D721Med (cell line): ENCODE measurements around the gene S1PR5.
A peak's percentile ranks its signal among the peaks of the same experiment; 100 is the strongest.
"Not testable (repeated sequence)": the region's sequence is repeated elsewhere in the genome, so short reads cannot be mapped to it uniquely, and the experiment has no call there.

Experiments
- DNase-seq: peaks from one replicate; pipeline ENCODE4 v3.0.0; 2011; ENCODE audit warnings: low spot score; ENCODE audit not compliant: insufficient read length
- FAIRE-seq: peaks from 2 replicates; lab custom pipeline; 2011; peaks lifted over from hg19 to GRCh38; lab: Jason Lieb, UNC
- CTCF ChIP-seq: IDR thresholded peaks from 2 replicates; pipeline ENCODE4 v1.5.1; 2012; ENCODE audit warnings: mild to moderate bottlenecking, control low read depth; ENCODE audit not compliant: insufficient read depth; ENCODE audit errors: missing control alignments

Gene S1PR5

GRCh38 chr19:10544242-10544752 lies 27.1 kb upstream of the S1PR5 start:
- DNase-seq (no peak), FAIRE-seq (no peak)
- no peak for TF ChIP-seq CTCF

DNA sequence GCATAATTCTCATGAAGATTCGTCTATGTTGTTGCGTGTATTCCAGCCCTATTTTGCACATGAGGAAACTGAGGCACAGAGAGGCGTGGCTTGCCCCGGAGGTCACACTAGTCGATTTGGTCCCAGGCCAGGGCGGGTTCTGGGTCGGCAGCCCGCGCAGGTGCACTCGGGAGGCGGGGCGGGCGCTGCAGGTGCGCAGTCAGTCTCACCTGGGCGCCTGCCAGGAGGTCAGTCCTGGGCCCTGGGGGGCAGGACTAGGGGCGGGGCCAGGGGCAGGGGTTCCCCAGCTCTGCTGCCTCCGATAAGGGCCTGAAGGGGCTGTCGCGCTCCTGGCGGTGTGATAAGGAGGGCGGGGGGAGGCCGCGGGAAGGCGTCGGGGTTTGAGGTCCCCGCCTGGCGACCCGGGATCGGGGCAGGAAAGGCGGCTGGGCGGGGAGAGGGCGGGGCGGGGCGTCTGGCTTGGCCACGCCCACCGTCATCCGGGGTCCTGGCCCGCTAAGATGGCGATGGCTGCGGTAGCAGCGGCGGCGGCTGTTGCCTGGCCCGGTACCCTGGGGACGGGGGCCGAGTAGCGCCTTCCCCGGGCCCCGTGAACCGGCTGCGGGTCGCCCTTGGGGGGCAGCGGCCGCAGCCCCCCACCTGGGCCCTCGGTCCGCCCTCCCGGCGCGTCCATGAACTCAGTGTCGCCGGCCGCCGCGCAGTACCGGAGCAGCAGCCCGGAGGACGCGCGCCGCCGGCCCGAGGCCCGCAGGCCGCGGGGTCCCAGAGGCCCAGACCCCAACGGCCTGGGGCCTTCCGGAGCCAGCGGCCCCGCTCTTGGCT lies 26.4 kb upstream of the S1PR5 start, which contains the start of gene ATG4D:
ATG4D (plus strand) TSS at position 485 of the 822 bp plus-strand sequence; CDS start at position 672, 187 bp downstream.
- FAIRE-seq (no peak), DNase-seq (peak; percentile 98)
- TF ChIP-seq CTCF = no peak

DNA sequence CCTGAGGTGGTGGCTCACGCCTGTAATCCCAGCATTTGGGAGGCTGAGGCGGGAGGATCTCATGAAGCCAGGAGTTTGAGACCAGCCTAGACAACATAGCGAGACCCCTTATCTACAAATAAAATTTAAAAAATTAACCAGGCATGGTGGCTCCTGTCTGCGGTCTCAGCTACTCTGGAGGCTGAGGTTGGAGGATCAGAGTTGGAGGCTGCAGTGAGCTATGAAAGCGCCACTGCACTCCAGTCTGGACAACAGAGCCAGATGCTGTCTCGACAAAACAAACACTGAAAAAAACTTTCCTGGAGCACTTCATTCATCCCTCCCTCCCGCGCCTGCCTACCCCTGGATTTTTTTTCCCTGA lies 25.8 kb upstream of the S1PR5 start:
- no peak for TF ChIP-seq CTCF
- no peak for DNase-seq
- FAIRE-seq = no peak

DNA sequence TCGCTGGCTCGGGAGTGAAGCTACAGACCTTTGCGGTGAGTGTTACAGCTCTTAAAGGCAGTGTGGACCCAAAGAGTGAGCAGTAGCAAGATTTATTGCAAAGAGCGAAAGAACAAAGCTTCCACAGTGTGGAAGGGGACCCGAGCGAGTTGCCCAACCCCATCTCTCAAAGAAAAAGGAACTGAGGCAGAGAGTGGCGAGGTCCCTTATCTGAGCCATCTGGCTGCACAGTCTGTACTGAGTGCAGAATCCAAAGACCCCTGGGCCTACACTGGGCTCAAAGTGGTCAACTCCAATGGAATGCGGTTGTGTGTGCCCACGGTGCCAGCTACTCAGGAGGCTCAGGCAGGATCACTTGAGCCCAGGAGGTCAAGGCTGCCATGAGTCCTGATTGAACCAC lies 21.8 kb upstream of the S1PR5 start:
- not testable (repeated sequence) for DNase-seq, FAIRE-seq

- TF ChIP-seq CTCF = no peak
- DNase-seq = peak; percentile 7
- FAIRE-seq = no peak
These were observed 21.1 kb upstream of the S1PR5 start for GRCh38 chr19:10538204-10538983.

DNA sequence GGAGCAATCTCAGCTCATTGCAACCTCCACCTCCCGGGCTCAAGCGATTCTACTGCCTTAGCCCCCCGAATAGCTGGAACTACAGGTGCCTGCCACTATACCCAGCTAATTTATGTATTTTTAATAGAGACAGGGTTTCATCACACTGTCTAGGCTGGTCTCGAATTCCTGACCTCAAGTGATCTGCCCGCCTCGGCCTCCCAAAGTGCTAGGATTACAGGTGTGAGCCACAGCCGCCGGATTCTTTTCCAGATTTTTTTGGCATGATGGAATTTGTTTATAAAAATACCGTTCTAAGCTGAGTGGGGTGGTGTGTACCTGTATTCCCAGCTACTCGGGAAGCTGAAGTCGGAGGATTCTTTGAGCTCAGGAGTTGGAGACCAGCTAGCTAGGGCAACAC lies 20.4 kb upstream of the S1PR5 start:
- DNase-seq (no peak), FAIRE-seq (no peak)
- TF ChIP-seq CTCF = no peak

DNA sequence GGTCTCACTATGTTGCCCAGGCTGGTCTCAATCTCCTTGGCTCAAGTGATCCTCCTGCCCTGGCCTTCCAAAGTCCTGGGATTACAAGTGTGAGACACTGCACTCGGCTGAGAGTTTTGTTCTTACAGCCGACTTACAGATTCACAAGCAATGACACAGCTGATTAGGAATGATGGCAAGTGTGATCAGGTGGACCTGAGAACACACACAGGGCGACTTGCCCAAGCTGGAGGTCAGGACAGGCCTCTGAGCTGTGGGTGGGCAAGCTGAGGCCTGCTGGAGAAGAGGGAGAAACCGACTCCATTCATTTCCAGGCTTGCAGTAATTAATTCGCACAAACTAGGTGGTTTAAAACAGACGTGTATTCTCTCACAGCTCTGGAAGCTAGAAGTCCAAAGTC lies 18.4 kb upstream of the S1PR5 start:
- FAIRE-seq (no peak), DNase-seq (peak; percentile 1)
- no peak for TF ChIP-seq CTCF
